Motor neuron (in vitro differentiated cells): Measurements from ENCODE around the gene MCF2L2. TPM values are rescaled to one million over a fixed set of nuclear protein-coding genes. Genes with fewer than 3 reads are reported as not detected.

ENCODE experiments used
- ATAC-seq, 8 experiments: fragments of 200-7000 bp; cut with Tn5 transposase; replicated peaks in 6 of 8; 2 replicates each; pipeline ENCODE4 v1.8.0; 2021; ENCODE audit warnings: mild to moderate bottlenecking in 8 of 8, moderate library complexity in 8 of 8
- H3K27ac ChIP-seq, 2 donors: fragments of 250-450 bp; sonication (Bioruptor Pico); 2 replicates each; pipeline ENCODE4 v1.9.0; 2021; ENCODE audit warnings: antibody characterized with exemption in 2 of 2, mild to moderate bottlenecking in 2 of 2, moderate library complexity in 1 of 2
- H3K4me1 ChIP-seq, 2 donors: fragments of 250-450 bp; sonication (Bioruptor Pico); replicated peaks in 1 of 2; 2 replicates each; pipeline ENCODE4 v1.6.1; 2021; ENCODE audit warnings: antibody characterized with exemption in 2 of 2, mild to moderate bottlenecking in 2 of 2, moderate library complexity in 1 of 2
- H3K4me3 ChIP-seq, 5 donors: fragments of 250-450 bp; sonication (Bioruptor Pico); 2 replicates each; pipeline ENCODE4 v1.9.0; 2021; ENCODE audit warnings: antibody characterized with exemption in 5 of 5, mild to moderate bottlenecking in 5 of 5, moderate library complexity in 4 of 5
- WGBS, 10 experiments: fragments of 450-650 bp; shearing (Covaris generic); methylation state at CpG; one replicate each; pipeline ENCODE4 v1.0.0; 2022; 5-methylcytosine and 5-hydroxymethylcytosine counted together
- in situ Hi-C, 9 experiments: fragments of 400-800 bp; cut with MboI; loops; one replicate each; pipeline ENCODE4 v1.15.0; 2021; ENCODE audit warnings: low sequenced_read_pairs in 9 of 9, low pct_unique_long_range_greater_than_20kb in 2 of 9; ENCODE audit not compliant: unreplicated experiment in 9 of 9
- total RNA-seq, 8 experiments: library from RNA; unstranded; fragments of 300-600 nt; gene quantifications; 2 replicates each; pipeline versions ENCODE4 v1.2.3 to v1.2.4, GENCODE V29; 2022

The MCF2L2 gene
- total RNA-seq, 8 experiments from 2014 or later: 0.81 to 16.4 (median 5.6) TPM

GRCh38 chr3:183388213-183388895 lies 40.1 kb downstream of the MCF2L2 start:
- no peak for ATAC-seq
- in situ Hi-C loops: loop anchor here in 7 of 9 experiments (5.0 to 25.0 kb wide), 6 partner anchors 201 to 276 kb away; no protein-coding TSS in a partner anchor
- H3K27ac ChIP-seq: no peak overlapping the region
- H3K4me1 ChIP-seq: peaks cover 0 to 7% of the 10 kb centered on the region in 2 donors
- no peak overlapping the region for H3K4me3 ChIP-seq
- WGBS, 10 experiments: 67 to 100% (median 91%) methylated on average over 1 to 4 of the region's 7 CpGs; no CpG with 5 or more reads in 3 of the 10 experiments

- in situ Hi-C loops: loop anchor here in 7 of 9 experiments (5.0 to 25.0 kb wide), 6 partner anchors 200 to 275 kb away; no protein-coding TSS in a partner anchor
These were observed 40.6 kb downstream of the MCF2L2 start for GRCh38 chr3:183387797-183388196.

GRCh38 chr3:183386651-183387050 lies 41.8 kb downstream of the MCF2L2 start:
- H3K4me3 ChIP-seq: no peak overlapping the region
- ATAC-seq: peak in 5 of 8 experiments; percentile 10 to 69 (median 53)
- H3K27ac ChIP-seq: no peak overlapping the region
- WGBS, 10 experiments: 18 to 51% (median 38%) methylated on average over 1 to 4 of the region's 4 CpGs; no CpG with 5 or more reads in 2 of the 10 experiments
- in situ Hi-C loops: loop anchor here in 7 of 9 experiments (5.0 to 25.0 kb wide), 6 partner anchors 199 to 274 kb away; no protein-coding TSS in a partner anchor
- no peaks in the 10 kb centered on the region for H3K4me1 ChIP-seq

More at GRCh38 chr3:183387797-183388196, 40.6 kb downstream of the MCF2L2 start:
- H3K4me1 ChIP-seq: peaks cover 0 to 7% of the 10 kb centered on the region in 2 donors
- 40 to 86% (median 53%) methylated on average over 1 to 3 of the region's 4 CpGs; no CpG with 5 or more reads in 3 of the 10 experiments for WGBS, 10 experiments
- ATAC-seq: no peak
- H3K4me3 ChIP-seq: no peak overlapping the region
- H3K27ac ChIP-seq: no peak overlapping the region

- 0 to 76% (median 38%) methylated on average over 3 to 9 of the region's 11 CpGs for WGBS, 10 experiments
- no peak overlapping the region for H3K4me3 ChIP-seq
- no peaks in the 10 kb centered on the region for H3K4me1 ChIP-seq
- H3K27ac ChIP-seq: no peak overlapping the region
- in situ Hi-C loops: loop anchor here in 7 of 9 experiments (5.0 to 25.0 kb wide), 6 partner anchors 199 to 274 kb away; no protein-coding TSS in a partner anchor
- peak; percentile 45 to 88 (median 72) for ATAC-seq
These were observed 42.5 kb downstream of the MCF2L2 start for GRCh38 chr3:183385698-183386613.

GRCh38 chr3:183381673-183382072 lies 46.7 kb downstream of the MCF2L2 start:
- WGBS, 10 experiments: 0 to 100% (median 65%) methylated on average over 1 of the region's 1 CpG; no CpG with 5 or more reads in 2 of the 10 experiments
- H3K4me3 ChIP-seq: no peak overlapping the region
- no peak overlapping the region for H3K27ac ChIP-seq
- in situ Hi-C loops: loop anchor here in 7 of 9 experiments (10.0 to 25.0 kb wide), 5 partner anchors 194 to 269 kb away; no protein-coding TSS in a partner anchor
- H3K4me1 ChIP-seq: no peaks in the 10 kb centered on the region
- ATAC-seq: no peak

GRCh38 chr3:183381179-183381578 lies 47.2 kb downstream of the MCF2L2 start:
- Histone ChIP-seq H3K4me1 (peaks cover 0 to 3% of the 10 kb centered on the region in 2 donors), H3K4me3 (no peak overlapping the region), H3K27ac (no peak overlapping the region)
- peak in 3 of 8 experiments; percentile 66 to 76 (median 75) for ATAC-seq
- WGBS, 10 experiments: 14 to 100% (median 83%) methylated on average over 1 to 2 of the region's 4 CpGs; no CpG with 5 or more reads in 1 of the 10 experiments
- in situ Hi-C loops: loop anchor here in 7 of 9 experiments (10.0 to 25.0 kb wide), 5 partner anchors 194 to 269 kb away; no protein-coding TSS in a partner anchor

GRCh38 chr3:183378951-183379350 lies 49.5 kb downstream of the MCF2L2 start:
- no peak overlapping the region for H3K27ac ChIP-seq
- peaks cover 0 to 6% of the 10 kb centered on the region in 2 donors for H3K4me1 ChIP-seq
- 0 to 93% (median 71%) methylated on average over 1 to 3 of the region's 3 CpGs; no CpG with 5 or more reads in 4 of the 10 experiments for WGBS, 10 experiments
- H3K4me3 ChIP-seq: no peak overlapping the region
- ATAC-seq: no peak
- in situ Hi-C loops: loop anchor here in 5 of 9 experiments (25.0 kb wide), 3 partner anchors 192 to 267 kb away; no protein-coding TSS in a partner anchor

- ATAC-seq: no peak
- in situ Hi-C loops: loop anchor here in 5 of 9 experiments (25.0 kb wide), 3 partner anchors 191 to 266 kb away; no protein-coding TSS in a partner anchor
- Histone ChIP-seq H3K4me1 (peaks cover 0 to 6% of the 10 kb centered on the region in 2 donors), H3K27ac (no peak overlapping the region), H3K4me3 (no peak overlapping the region)
- 69 to 96% (median 90%) methylated on average over 6 to 11 of the region's 12 CpGs; no CpG with 5 or more reads in 2 of the 10 experiments for WGBS, 10 experiments
These were observed 49.9 kb downstream of the MCF2L2 start for GRCh38 chr3:183378545-183378944.

GRCh38 chr3:183378008-183378407 lies 50.4 kb downstream of the MCF2L2 start:
- no peak overlapping the region for H3K4me3 ChIP-seq
- in situ Hi-C loops: loop anchor here in 5 of 9 experiments (25.0 kb wide), 3 partner anchors 191 to 266 kb away; no protein-coding TSS in a partner anchor
- 80 to 100% (median 100%) methylated on average over 1 of the region's 3 CpGs; no CpG with 5 or more reads in 2 of the 10 experiments for WGBS, 10 experiments
- no peak overlapping the region for H3K27ac ChIP-seq
- ATAC-seq: no peak
- H3K4me1 ChIP-seq: peaks cover 0 to 6% of the 10 kb centered on the region in 2 donors

GRCh38 chr3:183377307-183377959 lies 51.0 kb downstream of the MCF2L2 start:
- Histone ChIP-seq H3K4me1 (peaks cover 0 to 6% of the 10 kb centered on the region in 2 donors), H3K27ac (no peak overlapping the region), H3K4me3 (no peak overlapping the region)
- in situ Hi-C loops: loop anchor here in 5 of 9 experiments (25.0 kb wide), 3 partner anchors 190 to 265 kb away; no protein-coding TSS in a partner anchor
- WGBS, 10 experiments: 54 to 100% (median 87%) methylated on average over 3 to 7 of the region's 7 CpGs
- no peak for ATAC-seq

GRCh38 chr3:183375787-183376186 lies 52.6 kb downstream of the MCF2L2 start:
- no peak overlapping the region for H3K27ac ChIP-seq
- no peak overlapping the region for H3K4me3 ChIP-seq
- 26 to 88% (median 72%) methylated on average over 2 to 5 of the region's 5 CpGs for WGBS, 10 experiments
- ATAC-seq: no peak
- in situ Hi-C loops: loop anchor here in 5 of 9 experiments (25.0 kb wide), 3 partner anchors 188 to 263 kb away; no protein-coding TSS in a partner anchor
- H3K4me1 ChIP-seq: peaks cover 0 to 6% of the 10 kb centered on the region in 2 donors

GRCh38 chr3:183375337-183375736 lies 53.1 kb downstream of the MCF2L2 start:
- no peak overlapping the region for H3K27ac ChIP-seq
- H3K4me1 ChIP-seq: peaks cover 0 to 6% of the 10 kb centered on the region in 2 donors
- no peak overlapping the region for H3K4me3 ChIP-seq
- 45 to 100% (median 89%) methylated on average over 1 to 6 of the region's 6 CpGs for WGBS, 10 experiments
- in situ Hi-C loops: loop anchor here in 5 of 9 experiments (25.0 kb wide), 3 partner anchors 188 to 263 kb away; no protein-coding TSS in a partner anchor
- ATAC-seq: no peak
